ENCODE measurements around the gene DISC1.

Gene DISC1

DNA sequence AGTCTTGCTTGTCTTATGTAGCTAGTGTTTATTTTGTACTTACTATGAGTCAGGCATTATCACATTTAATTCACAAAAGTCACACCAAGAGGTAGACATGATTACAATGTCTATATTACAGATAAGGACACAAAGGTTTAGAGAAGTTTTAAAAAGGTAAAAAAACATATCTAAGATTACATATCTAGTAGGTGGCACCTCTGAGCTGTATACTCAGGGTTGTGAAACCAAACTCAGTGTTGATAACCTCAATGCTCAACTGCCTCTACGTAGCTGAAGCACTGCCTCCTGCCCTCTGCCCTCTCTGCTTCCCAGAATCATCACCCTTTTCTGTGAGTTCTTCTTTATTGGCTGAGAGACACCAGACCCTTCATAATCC is 431.3 kb downstream of the DISC1 start:
- DNase-seq, result no peak

DNA sequence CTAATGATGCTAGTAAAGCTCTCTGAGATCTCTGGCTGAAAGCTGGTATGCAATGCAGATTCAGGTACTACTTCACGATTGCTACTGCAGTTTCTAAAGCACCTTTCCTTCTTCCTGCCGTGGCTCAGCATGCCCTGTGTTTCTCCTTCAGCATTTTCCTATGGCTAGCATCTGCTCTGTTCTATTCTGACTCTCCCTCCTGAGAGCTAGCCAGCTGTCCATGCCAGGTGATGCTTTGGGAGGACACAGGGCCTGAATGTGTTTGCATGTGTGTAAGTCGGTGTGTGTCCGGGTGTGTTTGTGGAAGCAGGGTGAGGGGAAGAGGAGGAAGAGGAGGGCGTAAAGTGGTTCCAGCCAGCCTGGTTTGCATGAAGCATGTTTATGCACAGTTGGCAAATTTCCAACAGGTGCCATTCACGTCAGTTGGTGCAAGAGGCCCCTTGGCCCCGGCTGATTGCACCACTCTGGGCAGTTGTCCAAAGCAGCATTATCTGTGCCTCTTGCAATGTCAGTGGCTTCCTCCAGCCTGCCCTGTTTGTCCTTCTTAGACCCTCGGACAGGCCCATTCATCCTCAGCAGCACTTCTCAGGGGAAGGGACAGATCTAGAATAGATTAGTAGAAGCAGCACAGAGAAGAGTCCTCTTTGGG is 433.3 kb downstream of the DISC1 start:
- no peak for DNase-seq

DNA sequence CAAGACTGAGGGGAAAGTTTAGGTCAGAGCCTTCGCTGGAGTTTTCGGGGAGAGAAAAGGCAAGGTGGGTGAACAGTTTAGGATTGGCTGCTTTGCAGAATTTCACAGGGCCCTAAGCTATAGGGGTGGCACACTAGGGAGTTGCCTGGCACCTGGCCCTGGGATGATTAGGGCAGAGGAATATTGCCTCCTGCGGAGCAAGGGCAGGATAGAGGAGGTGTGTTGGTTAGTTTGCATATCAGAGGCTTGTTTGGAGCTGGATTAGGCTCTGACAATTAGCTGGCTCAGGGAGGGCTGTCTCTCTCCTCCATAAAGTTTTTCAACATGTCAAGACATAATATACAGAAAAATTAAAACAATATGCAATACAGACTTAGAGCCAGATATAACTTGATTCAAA is 436.4 kb downstream of the DISC1 start:
- DNase-seq, result no peak

DNA sequence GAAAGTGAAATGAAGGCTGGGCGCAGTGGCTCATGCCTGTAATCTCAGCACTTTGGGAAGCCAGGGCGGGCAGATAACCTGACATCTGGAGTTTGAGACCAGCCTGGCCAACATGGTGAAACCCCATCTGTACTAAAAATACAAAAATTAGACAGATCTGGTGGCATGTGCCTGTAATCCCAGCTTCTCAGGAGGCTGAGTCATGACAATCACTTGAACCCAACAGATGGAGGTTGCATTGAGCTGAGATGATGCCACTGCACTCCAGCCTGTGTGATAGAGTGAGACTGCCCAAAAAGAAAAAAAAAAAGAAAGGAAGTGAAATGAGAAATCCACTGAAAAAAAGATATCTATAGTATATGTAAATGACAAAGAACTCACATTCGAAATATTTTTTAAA is 439.9 kb downstream of the DISC1 start:
- no peak for DNase-seq

DNA sequence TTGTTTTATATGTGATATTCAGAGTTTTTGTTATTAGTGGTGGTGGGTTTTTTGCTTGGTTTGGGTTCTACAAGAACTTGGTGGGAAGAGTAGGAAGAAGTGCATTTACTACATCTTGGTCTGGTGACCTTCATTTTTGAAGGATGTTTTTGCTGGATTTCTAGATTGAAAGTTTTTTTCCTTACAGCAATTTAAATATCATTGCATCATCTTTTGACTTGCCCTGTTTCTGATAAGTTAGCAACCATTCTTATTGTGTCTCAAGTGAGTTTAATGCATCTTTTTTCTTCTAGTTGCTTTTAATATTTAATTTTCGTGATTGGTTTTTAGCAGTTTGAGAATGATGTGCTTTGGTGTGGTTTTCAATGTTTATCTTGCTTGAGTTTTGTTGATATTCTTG is 447.7 kb downstream of the DISC1 start:
- no peak for DNase-seq

DNA sequence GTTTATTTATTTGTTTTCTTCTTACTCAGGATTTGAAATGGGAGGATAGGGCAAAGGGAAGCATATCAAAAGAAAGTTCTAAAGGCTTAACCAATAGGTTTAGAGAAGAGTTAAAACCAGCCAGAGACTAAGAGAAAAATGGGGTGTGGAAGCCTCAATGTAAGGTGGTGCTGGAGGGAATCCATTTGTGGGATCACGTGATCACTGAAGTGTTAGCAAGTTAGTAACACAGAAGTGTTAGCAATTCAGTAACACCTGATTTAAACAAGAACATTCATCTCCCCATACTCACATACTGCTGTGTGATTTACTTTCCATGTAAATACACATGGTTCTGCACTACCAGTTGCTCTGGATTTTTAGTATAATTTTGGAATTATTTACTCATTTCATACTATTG is 451.2 kb downstream of the DISC1 start:
- DNase-seq, result no peak

DNA sequence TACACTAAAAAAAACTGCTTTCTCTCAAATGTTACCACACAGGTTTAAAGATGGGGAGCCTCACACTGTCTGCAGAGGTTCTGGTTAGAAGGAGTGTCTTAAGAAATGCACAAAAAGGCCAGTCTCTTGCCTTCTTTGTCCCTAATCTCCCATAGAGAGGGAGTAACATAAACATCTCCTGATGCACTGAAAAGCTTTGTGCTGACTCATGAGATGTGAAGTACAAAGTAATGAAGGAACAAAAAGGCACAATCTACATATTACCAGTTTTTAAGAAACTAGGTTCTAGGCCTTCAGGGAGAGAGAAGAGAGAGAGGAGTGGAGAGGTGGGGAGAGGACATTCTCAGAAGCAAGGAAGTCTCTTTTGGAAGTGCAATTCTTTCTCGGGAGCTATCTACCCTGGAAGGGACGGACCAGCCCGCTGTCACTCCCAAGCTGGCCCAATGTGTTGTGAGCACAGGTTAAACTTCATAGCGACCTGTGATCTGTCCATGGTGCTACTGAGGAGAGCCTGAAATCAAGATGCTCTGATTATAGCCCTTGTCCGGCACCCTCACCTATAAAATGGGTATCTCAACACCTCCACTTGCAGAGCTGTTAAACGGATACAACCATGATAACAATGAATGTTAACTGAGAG is 458.1 kb downstream of the DISC1 start:
- DNase-seq, result no peak

DNA sequence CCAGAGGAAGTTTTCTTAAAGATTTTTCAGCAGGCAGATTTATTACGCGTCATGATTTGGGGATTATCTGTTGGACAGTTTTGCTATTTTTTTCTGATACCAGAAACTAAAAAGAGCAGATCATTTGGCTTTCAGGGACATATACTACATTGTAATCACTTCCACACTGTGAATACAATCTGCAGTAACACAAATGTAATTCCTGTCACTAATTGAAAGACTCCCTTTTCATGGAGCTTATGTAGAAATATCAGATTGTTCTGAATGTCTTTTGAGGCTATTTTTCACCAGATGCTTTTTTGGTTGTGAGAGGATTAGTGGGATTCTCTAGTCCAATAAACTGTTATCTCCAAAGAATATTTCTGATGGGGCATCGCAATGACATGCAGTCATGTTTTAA is 464.2 kb downstream of the DISC1 start:
- DNase-seq, result no peak

Data from suppressor macrophage treated with lipopolysaccharide for 4 hours (primary cell).